GM12878 (cell line): Measurements from ENCODE around the gene PPP2R5A. TPM values are rescaled to one million over a fixed set of nuclear protein-coding genes. Genes with fewer than 3 reads are reported as not detected.

Source experiments
- ATAC-seq: fragments of 200-7000 bp; cut with Tn5 transposase; 3 replicates; pipeline ENCODE4 v1.9.1; 2020; ENCODE audit warnings: mild to moderate bottlenecking, moderate library complexity
- BruUV-seq: library from RNA; stranded (reverse); fragments of 400-500 nt; replicated peaks from 2 replicates; lab custom pipeline; 2021; lab: Mats Ljungman, UMichigan
- CTCF ChIA-PET: fragments of 300-600 bp; sonication (Branson Sonifier 250); formaldehyde crosslinking; extraction: SDS; loops from one replicate; lab custom pipeline; 2021; ENCODE audit warnings: inconsistent platforms; lab: Yijun Ruan, JAX
- POLR2A ChIA-PET: fragments of 350-600 bp; formaldehyde crosslinking; extraction: SDS; loops from one replicate; lab custom pipeline; 2021; ENCODE audit warnings: inconsistent platforms; lab: Charles Lee
- RAD21 ChIA-PET: fragments of 300-600 bp; sonication (Branson Sonifier 250); formaldehyde crosslinking; loops from one replicate; lab custom pipeline; 2023; ENCODE audit warnings: antibody characterized with exemption; ENCODE audit not compliant: unreplicated experiment; lab: Charles Lee
- SMC1A ChIA-PET: fragments of 300-600 bp; sonication (Branson Sonifier 250); formaldehyde crosslinking; loops from one replicate; lab custom pipeline; 2023; ENCODE audit not compliant: unreplicated experiment, uncharacterized antibody; lab: Charles Lee
- DNase-seq: peaks from one replicate; pipeline ENCODE4 v3.0.0-alpha.2; 2011; ENCODE audit warnings: low read depth, low spot score
- FAIRE-seq: peaks from 3 replicates; lab custom pipeline; 2011; peaks lifted over from hg19 to GRCh38; lab: Jason Lieb, UNC
- H2AFZ ChIP-seq: 2 replicates; pipeline ENCODE4 v1.6.0; 2011; ENCODE audit warnings: low read depth, low read length, control low read depth; ENCODE audit not compliant: control insufficient read depth
- H3K27ac ChIP-seq: 2 replicates; pipeline ENCODE4 v1.5.1; 2011; ENCODE audit warnings: control low read depth; ENCODE audit not compliant: control insufficient read depth, insufficient read depth
- H3K27me3 ChIP-seq, 2 experiments: replicated peaks in 1 of 2; 2 replicates each; pipeline versions ENCODE4 v1.6.0 to v1.6.1; 2011; ENCODE audit warnings: low read length in 1 of 2; ENCODE audit not compliant: control insufficient read depth in 2 of 2, insufficient read depth in 2 of 2
- H3K36me3 ChIP-seq, 2 experiments: 2 replicates each; pipeline ENCODE4 v1.5.1; 2011; ENCODE audit warnings: low read length in 1 of 2; ENCODE audit not compliant: control insufficient read depth in 2 of 2, insufficient read depth in 2 of 2
- H3K4me1 ChIP-seq: 2 replicates; pipeline ENCODE4 v1.6.1; 2011; ENCODE audit warnings: mild to moderate bottlenecking, low read length, moderate library complexity, mixed read lengths; ENCODE audit not compliant: control insufficient read depth, insufficient read depth
- H3K4me2 ChIP-seq: 2 replicates; pipeline ENCODE4 v1.6.0; 2011; ENCODE audit warnings: control low read depth; ENCODE audit not compliant: control insufficient read depth, insufficient read depth
- H3K4me3 ChIP-seq: fragments of 200-600 bp; sonication (generic); 2 replicates; pipeline ENCODE4 v1.5.1; 2016
- H3K79me2 ChIP-seq: 2 replicates; pipeline ENCODE4 v1.6.0; 2011; ENCODE audit warnings: low read length; ENCODE audit not compliant: control insufficient read depth, insufficient read depth
- H3K9ac ChIP-seq: 2 replicates; pipeline ENCODE4 v1.8.0; 2011; ENCODE audit warnings: low read length, control low read depth, mixed read lengths; ENCODE audit not compliant: control insufficient read depth, insufficient read depth
- H3K9me3 ChIP-seq: replicated peaks from 3 replicates; pipeline ENCODE4 v1.5.1; 2011; ENCODE audit warnings: mild to moderate bottlenecking, low read length; ENCODE audit not compliant: control insufficient read depth, insufficient read depth
- H4K20me1 ChIP-seq: 2 replicates; pipeline ENCODE4 v1.6.0; 2011; ENCODE audit not compliant: control insufficient read depth, insufficient read depth
- CBX5 ChIP-seq: sonication (generic); IDR thresholded peaks from 2 replicates; pipeline ENCODE4 v1.6.1; 2016; ENCODE audit warnings: low read depth, moderate library complexity, mild to moderate bottlenecking, inconsistent platforms
- ZNF622 ChIP-seq: fragments of 450-650 bp; IDR thresholded peaks from 2 replicates; pipeline ENCODE4 v1.6.1; 2017; ENCODE audit warnings: mild to moderate bottlenecking, inconsistent platforms
- WGBS: methylation state at CpG from one replicate; pipeline ENCODE4 v1.1.6; 2016; ENCODE audit warnings: low lambda C conversion rate; ENCODE audit not compliant: insufficient replicate concordance, insufficient coverage; ENCODE audit errors: missing lambda C conversion rate; 5-methylcytosine and 5-hydroxymethylcytosine counted together
- in situ Hi-C: fragments of 300-500 bp; cut with MboI; formaldehyde crosslinking; loops from 9 replicates; pipeline ENCODE4 v1.14.3; 2018; ENCODE audit warnings: mixed read lengths
- intact Hi-C: fragments of 100-400 bp; cut with micrococcal nuclease; formaldehyde crosslinking; loops from one replicate; pipeline ENCODE4 v1.14.2; 2022; ENCODE audit not compliant: unreplicated experiment
- polyA plus RNA-seq, 11 experiments: library from polyadenylated mRNA; depleted of rRNA in 4 of 11; unstranded in 6 of 11; stranded (reverse) in 5 of 11; fragments of >200 nt; fragmentation: Nextera tagmentation in 4 of 11; fragmentation: Illumina TruSeq in 1 of 11; extraction: Ambion mirVana in 4 of 11; extraction: Trizol in 1 of 11; gene quantifications; 1 replicate in 1 of 11; 2 replicates in 10 of 11; pipeline versions ENCODE4 v1.2.1 to v1.2.3, GENCODE V29; 2011 to 2016; ENCODE audit warnings: inconsistent platforms in 2 of 11, missing spikeins in 2 of 11, low read depth in 1 of 11
- total RNA-seq, 4 experiments: library from RNA; depleted of rRNA in 3 of 4; stranded (reverse); fragments of >200 nt in 3 of 4; fragmentation: Illumina TruSeq in 1 of 4; extraction: Trizol in 1 of 4; gene quantifications; 2 replicates each; pipeline versions ENCODE4 v1.2.1 to v1.2.3, GENCODE V29; 2013 to 2021
- TF ChIP-seq, protein P1 (sequence below): fragments of 450-650 bp; formaldehyde crosslinking; IDR thresholded peaks from 2 replicates; pipeline ENCODE4 v1.4.0; 2020; ENCODE audit warnings: mild to moderate bottlenecking, moderate library complexity

Gene PPP2R5A
- total and polyA plus RNA-seq, 10 of the 15 experiments (the other 5 are each of a cell fraction or from before 2014, with no cell fraction given) = 15.4 to 40.6 (median 32.5) TPM

DNA sequence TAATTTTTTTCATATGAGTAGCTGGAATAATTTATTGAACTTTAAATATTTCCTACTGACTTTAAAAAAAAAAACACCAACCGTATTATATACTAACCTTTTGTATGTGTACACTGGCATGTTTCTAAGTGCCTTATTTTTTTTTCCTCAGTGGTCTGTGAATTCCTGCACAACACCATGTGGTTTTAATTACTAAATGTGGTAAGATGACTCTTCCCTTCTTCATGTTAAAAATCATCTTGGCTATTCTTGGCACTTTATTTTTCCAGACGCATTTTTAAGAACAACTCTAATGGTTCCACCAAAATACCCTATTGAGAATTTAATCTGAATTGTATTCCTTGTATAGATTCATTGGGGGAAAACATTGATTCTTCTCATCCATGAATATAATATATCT lies 28.4 kb downstream of the PPP2R5A start (continued):
- TF ChIP-seq, protein P1, sequence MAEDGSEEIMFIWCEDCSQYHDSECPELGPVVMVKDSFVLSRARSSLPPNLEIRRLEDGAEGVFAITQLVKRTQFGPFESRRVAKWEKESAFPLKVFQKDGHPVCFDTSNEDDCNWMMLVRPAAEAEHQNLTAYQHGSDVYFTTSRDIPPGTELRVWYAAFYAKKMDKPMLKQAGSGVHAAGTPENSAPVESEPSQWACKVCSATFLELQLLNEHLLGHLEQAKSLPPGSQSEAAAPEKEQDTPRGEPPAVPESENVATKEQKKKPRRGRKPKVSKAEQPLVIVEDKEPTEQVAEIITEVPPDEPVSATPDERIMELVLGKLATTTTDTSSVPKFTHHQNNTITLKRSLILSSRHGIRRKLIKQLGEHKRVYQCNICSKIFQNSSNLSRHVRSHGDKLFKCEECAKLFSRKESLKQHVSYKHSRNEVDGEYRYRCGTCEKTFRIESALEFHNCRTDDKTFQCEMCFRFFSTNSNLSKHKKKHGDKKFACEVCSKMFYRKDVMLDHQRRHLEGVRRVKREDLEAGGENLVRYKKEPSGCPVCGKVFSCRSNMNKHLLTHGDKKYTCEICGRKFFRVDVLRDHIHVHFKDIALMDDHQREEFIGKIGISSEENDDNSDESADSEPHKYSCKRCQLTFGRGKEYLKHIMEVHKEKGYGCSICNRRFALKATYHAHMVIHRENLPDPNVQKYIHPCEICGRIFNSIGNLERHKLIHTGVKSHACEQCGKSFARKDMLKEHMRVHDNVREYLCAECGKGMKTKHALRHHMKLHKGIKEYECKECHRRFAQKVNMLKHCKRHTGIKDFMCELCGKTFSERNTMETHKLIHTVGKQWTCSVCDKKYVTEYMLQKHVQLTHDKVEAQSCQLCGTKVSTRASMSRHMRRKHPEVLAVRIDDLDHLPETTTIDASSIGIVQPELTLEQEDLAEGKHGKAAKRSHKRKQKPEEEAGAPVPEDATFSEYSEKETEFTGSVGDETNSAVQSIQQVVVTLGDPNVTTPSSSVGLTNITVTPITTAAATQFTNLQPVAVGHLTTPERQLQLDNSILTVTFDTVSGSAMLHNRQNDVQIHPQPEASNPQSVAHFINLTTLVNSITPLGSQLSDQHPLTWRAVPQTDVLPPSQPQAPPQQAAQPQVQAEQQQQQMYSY (CRISPR knock-in tag) = no peak
- TF ChIP-seq CBX5 = no peak

DNA sequence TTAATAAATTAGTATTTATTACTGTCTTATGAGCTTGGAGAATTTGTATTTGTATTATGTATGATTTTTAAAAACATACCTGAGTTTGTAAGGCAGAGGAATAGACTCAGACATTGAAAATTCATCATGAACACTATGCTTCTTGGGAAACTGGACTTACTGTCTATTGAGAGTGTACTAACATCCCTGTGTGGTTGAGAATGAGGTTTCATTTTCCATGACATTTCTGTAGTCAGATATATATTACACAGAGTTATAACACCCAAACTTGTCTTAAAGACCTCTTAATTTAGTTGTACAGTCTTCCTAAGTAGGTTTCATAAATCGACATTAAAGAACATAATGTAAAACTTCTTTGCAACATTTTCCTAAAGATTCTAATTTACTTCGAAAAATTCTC lies 30.0 kb downstream of the PPP2R5A start:
- 95% methylated on average over 2 of the region's 2 CpGs for WGBS

More for the DNA sequence above, 30.0 kb downstream of the PPP2R5A start:
- Histone ChIP-seq H3K4me1 (no peaks in the 10 kb centered on the region), H3K27me3 (no peaks in the 10 kb centered on the region), H3K36me3 (peaks cover 0 to 2% of the 10 kb centered on the region in 2 experiments; a peak in 1 of 4 replicates), H3K9ac (no peak overlapping the region), H3K27ac (no peak overlapping the region), H3K4me2 (no peak overlapping the region), H3K9me3 (peaks cover 2% of the 10 kb centered on the region; the same call in 2 of the 3 replicates), H2AFZ (no peak overlapping the region), H3K79me2 (peaks cover 28% of the 10 kb centered on the region), H4K20me1 (no peaks in the 10 kb centered on the region), H3K4me3 (no peak overlapping the region)
- RAD21 ChIA-PET = interaction anchor here (1.7 to 5.2 kb wide), 3 partner anchors 25 to 244 kb away, joined by 6 to 35 read pairs (median 7); no protein-coding TSS in a partner anchor
- no peak for FAIRE-seq
- no peak for ATAC-seq
- CTCF ChIA-PET = interaction anchor here (0.8 to 2.3 kb wide), 4 partner anchors 141 to 253 kb away, joined by 4 to 17 read pairs (median 10); no protein-coding TSS in a partner anchor
- SMC1A ChIA-PET = interaction anchor here (0.9 to 6.7 kb wide), 5 partner anchors 11 to 280 kb away, joined by 3 to 55 read pairs (median 6); partner anchors contain the start of genes DTL and INTS7
- intact Hi-C loops = loop anchor here (5.0 kb wide), 1 partner anchor 142 kb away; no protein-coding TSS in a partner anchor
- no peak for DNase-seq
- no TSS peak for BruUV-seq
- no peak for TF ChIP-seq ZNF622
- in situ Hi-C loops = no loop called here
- POLR2A ChIA-PET = interaction anchor here (0.6 kb wide), 1 partner anchor 108 kb away, joined by 5 read pairs; no protein-coding TSS in a partner anchor
